ENCODE results near the gene STARD3.
"Not testable (repeated sequence)": the region's sequence is repeated elsewhere in the genome, so short reads cannot be mapped to it uniquely, and the experiment has no call there.

STARD3 gene

GRCh38 chr17:39706921-39707337 lies 70.0 kb downstream of the STARD3 start:
- DNase-seq (ENCODE audit: insufficient read length, low spot score) (no peak), FAIRE-seq (no peak)
- no peak for TF ChIP-seq POLR2A (IDR thresholded peaks at IDR 0.05; ENCODE audit: low read depth, low read length)

- TF ChIP-seq POLR2A (IDR thresholded peaks at IDR 0.05; ENCODE audit: low read depth, low read length) = no peak
- DNase-seq (ENCODE audit: insufficient read length, low spot score) (no peak), FAIRE-seq (no peak)
These were observed 72.5 kb downstream of the STARD3 start for GRCh38 chr17:39709319-39709997.

- no peak for DNase-seq (ENCODE audit: insufficient read length, low spot score)
- TF ChIP-seq POLR2A (IDR thresholded peaks at IDR 0.05; ENCODE audit: low read depth, low read length) = no peak
- no peak for FAIRE-seq
These were observed 73.3 kb downstream of the STARD3 start for GRCh38 chr17:39709998-39710964.

- not testable (repeated sequence) for DNase-seq (ENCODE audit: insufficient read length, low spot score); FAIRE-seq
These were observed 74.1 kb downstream of the STARD3 start for GRCh38 chr17:39711071-39711470.

GRCh38 chr17:39711851-39712250 lies 74.9 kb downstream of the STARD3 start:
- FAIRE-seq (no peak), DNase-seq (ENCODE audit: insufficient read length, low spot score) (no peak)
- TF ChIP-seq POLR2A (IDR thresholded peaks at IDR 0.05; ENCODE audit: low read depth, low read length) = no peak
